Pancreas (tissue), 10 donors: ENCODE measurements around the gene ARX. TPM values are rescaled to one million over a fixed set of nuclear protein-coding genes. Genes with fewer than 3 reads are reported as not detected.

Source experiments
- ATAC-seq, 4 donors: fragments of 200-7000 bp; cut with Tn5 transposase; one replicate each; pipeline versions ENCODE4 v1.8.0 to v1.9.1; 2020; ENCODE audit warnings: mild to moderate bottlenecking in 4 of 4, moderate library complexity in 4 of 4
- DNase-seq, 6 donors: peaks; one replicate each; pipeline ENCODE4 v3.0.0-alpha.2; 2020
- FAIRE-seq: peaks from 2 replicates; lab custom pipeline; 2012; peaks lifted over from hg19 to GRCh38; lab: Jason Lieb, UNC
- H3K27ac ChIP-seq, 4 donors: fragments of 200-600 bp; sonication (generic); 1 replicate in 3 of 4; 2 replicates in 1 of 4; pipeline versions ENCODE4 v1.5.0 to v1.8.0; 2020
- H3K27me3 ChIP-seq, 4 donors: fragments of 200-600 bp; one replicate each; pipeline ENCODE4 v1.8.0; 2021
- H3K36me3 ChIP-seq, 3 donors: fragments of 200-600 bp; sonication (generic) in 1 of 3; one replicate each; pipeline versions ENCODE4 v1.5.0 to v1.8.0; 2020 to 2021
- H3K4me1 ChIP-seq, 3 donors: fragments of 200-600 bp; one replicate each; pipeline ENCODE4 v1.8.0; 2021
- H3K4me3 ChIP-seq, 4 donors: fragments of 200-600 bp; sonication (generic) in 2 of 4; one replicate each; pipeline versions ENCODE4 v1.5.0 to v1.8.0; 2020 to 2021
- H3K9me3 ChIP-seq, 4 donors: fragments of 200-600 bp; one replicate each; pipeline ENCODE4 v1.8.0; 2021
- CTCF ChIP-seq, 4 donors: fragments of 200-600 bp; sonication (generic) in 3 of 4; IDR thresholded peaks; one replicate each; pipeline versions ENCODE4 v1.5.0 to v1.8.0; 2021; ENCODE audit warnings: antibody characterized with exemption in 4 of 4
- WGBS, 2 donors: extraction: QIAGEN DNeasy Blood & Tissue Kit; methylation state at CpG; one replicate each; pipeline ENCODE4 v1.1.7; 2013; 5-methylcytosine and 5-hydroxymethylcytosine counted together
- intact Hi-C, 3 donors: fragments of 100-400 bp; cut with DNase I; formaldehyde crosslinking; loops; one replicate each; pipeline versions ENCODE4 v1.11.1 to v1.14.2; 2022
- polyA plus RNA-seq, 2 donors: library from polyadenylated mRNA; stranded (reverse); fragments of 200-250 nt; gene quantifications; one replicate each; pipeline ENCODE4 v1.2.3, GENCODE V29; 2013
- total RNA-seq, 6 donors: library from RNA; stranded (reverse); fragmentation: NEBNext Ultra II Directional in 4 of 6; extraction: Animal tissue kit (Norgen Biotek cat#: 25700) in 4 of 6; gene quantifications; one replicate each; pipeline versions ENCODE4 v1.2.1 to v1.2.4, GENCODE V29; 2021 to 2023
- donor health status: healthy with polysubstance abuse.
- donor health status: DM: no; HTN: no; CAD: no; lungs with moderate emphysema.
- donor health status: DM: no; HTN: no; CAD: no.
- donor health status: control.
- donor health status: control.
- donor health status: Bipolar disorder and iron deficiency.
- donor health status: DM: yes; HTN: yes; CAD: no.
- donor health status: DM: no; HTN: no; CAD: no.
- donor health status: DM: no; HTN: no; CAD: no.
- donor health status: DM: yes; HTN: yes; CAD: no.

Gene ARX
- total and polyA plus RNA-seq, 8 donors = 0.32 to 9.6 (median 1.5) TPM

DNA sequence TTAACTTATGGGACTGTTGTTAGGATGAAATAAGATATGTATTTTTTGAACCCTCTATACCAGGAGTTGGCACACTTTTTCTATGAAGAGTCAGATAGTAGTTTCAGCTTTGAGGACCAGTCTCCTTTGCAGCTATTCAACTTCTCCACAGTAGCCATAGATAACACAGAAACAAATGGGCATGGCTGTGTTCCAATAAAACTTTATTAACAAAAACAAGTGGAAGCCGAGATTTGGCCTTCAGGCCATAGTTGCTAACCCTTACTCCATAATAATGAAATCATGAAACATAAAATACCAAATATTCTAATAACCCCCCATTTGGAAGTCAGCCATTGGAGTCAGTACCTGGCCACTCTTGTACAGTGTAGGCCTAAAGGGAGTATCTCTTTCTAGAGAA, 30.6 kb downstream of the ARX start:
- 65 to 94% methylated on average over 1 of the region's 1 CpG for WGBS, 2 donors
- Histone ChIP-seq H3K27me3 (peaks cover 0 to 3% (median 0%) of the 10 kb centered on the region in 4 donors), H3K27ac (no peak overlapping the region), H3K36me3 (no peaks in the 10 kb centered on the region), H3K4me3 (no peak overlapping the region), H3K9me3 (no peaks in the 10 kb centered on the region), H3K4me1 (no peaks in the 10 kb centered on the region)
- ATAC-seq (no peak), DNase-seq (no peak), FAIRE-seq (no peak)
- intact Hi-C loops = no loop called here
- no peak for TF ChIP-seq CTCF (IDR thresholded peaks at IDR 0.05)

DNA sequence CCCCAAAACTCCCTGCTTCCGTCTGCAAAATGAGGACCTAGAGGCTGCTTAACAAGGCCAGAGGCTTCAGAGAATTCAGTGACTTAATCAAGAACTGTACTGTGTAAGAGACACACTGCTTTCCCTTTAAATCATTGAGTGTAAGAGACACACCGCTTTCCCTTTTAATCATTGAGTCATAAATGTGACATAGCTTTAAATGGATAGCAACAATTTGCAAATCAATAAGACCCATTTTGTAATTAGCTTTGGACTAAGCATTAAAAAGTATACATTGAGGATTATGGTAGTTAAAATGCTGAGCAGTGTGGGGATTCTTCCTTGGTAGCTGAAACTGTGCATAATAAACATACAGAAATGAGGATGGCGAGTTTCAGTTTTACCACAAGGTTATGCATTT, 31.8 kb downstream of the ARX start:
- no peak for ATAC-seq
- no peak for TF ChIP-seq CTCF (IDR thresholded peaks at IDR 0.05)

DNA sequence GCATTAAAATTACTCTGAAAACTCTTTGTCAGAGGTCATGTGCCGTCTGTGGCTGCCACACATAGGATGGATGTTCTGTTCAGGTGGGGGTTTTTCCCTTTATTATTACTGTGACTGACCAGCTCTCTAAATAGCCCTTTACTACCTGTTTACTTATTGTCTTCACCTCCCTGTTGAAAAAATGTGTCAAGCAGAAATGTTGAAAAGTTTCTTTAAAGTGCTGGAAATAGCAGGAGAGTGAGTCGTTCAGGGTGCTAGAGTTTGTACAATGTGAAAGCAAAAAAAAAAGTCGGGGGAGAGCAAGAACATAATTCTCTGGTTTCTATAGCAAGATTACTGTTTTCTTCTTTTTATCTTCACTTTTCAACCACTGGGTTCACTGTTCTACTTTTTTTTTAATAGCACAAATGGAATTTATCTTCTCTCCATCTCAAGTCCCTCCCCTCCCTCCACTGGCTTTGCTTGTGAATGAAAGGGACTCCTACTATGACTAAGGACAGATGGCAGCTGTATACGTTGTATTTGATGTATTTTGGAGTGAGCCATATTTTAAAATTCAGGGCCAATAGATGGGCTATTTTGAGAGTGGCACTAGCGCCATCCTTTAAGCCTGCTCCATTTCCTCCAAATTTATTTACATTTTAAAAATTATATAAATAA, 33.3 kb downstream of the ARX start:
- Histone ChIP-seq H3K27ac (no peak overlapping the region), H3K36me3 (no peaks in the 10 kb centered on the region), H3K9me3 (no peaks in the 10 kb centered on the region), H3K4me1 (no peaks in the 10 kb centered on the region), H3K27me3 (peaks cover 0 to 3% (median 0%) of the 10 kb centered on the region in 4 donors), H3K4me3 (no peak overlapping the region)
- intact Hi-C loops = no loop called here
- FAIRE-seq (no peak), ATAC-seq (no peak), DNase-seq (no peak)
- WGBS, 2 donors = 64 to 86% methylated on average over 5 of the region's 5 CpGs
- TF ChIP-seq CTCF (IDR thresholded peaks at IDR 0.05) = no peak

More for the DNA sequence above, 31.8 kb downstream of the ARX start:
- DNase-seq (no peak), FAIRE-seq (no peak)
- 79 to 94% methylated on average over 3 of the region's 3 CpGs for WGBS, 2 donors
- Histone ChIP-seq H3K4me3 (no peak overlapping the region), H3K4me1 (no peaks in the 10 kb centered on the region), H3K27ac (no peak overlapping the region), H3K9me3 (no peaks in the 10 kb centered on the region), H3K36me3 (no peaks in the 10 kb centered on the region), H3K27me3 (peaks cover 0 to 3% (median 0%) of the 10 kb centered on the region in 4 donors)
- intact Hi-C loops = no loop called here

DNA sequence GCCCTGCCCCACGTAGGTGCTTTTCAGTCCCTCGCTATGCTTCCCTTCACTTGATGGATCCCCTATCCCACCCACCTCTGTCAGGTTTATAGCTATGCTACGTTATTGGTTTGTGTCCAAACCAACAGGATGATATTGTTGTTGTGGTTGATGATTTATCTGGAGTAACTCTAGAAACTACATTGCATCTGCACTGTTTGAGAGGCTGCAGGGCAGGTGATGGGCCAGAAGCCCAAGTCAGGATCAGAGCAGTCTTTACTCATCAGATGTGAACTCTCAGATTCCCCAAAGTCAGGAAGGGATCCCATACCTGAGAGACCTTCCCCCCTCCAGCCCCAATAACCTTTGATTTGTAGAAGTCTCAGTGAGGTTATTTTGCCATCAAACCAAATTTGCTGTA, 34.7 kb downstream of the ARX start:
- Histone ChIP-seq H3K27ac (no peak overlapping the region), H3K4me3 (no peak overlapping the region), H3K4me1 (no peaks in the 10 kb centered on the region), H3K36me3 (no peaks in the 10 kb centered on the region), H3K9me3 (no peaks in the 10 kb centered on the region), H3K27me3 (no peaks in the 10 kb centered on the region)
- WGBS, 2 donors = 58 to 96% methylated on average over 3 of the region's 3 CpGs
- FAIRE-seq (no peak), ATAC-seq (no peak), DNase-seq (no peak)
- intact Hi-C loops = no loop called here
- no peak for TF ChIP-seq CTCF (IDR thresholded peaks at IDR 0.05)

DNA sequence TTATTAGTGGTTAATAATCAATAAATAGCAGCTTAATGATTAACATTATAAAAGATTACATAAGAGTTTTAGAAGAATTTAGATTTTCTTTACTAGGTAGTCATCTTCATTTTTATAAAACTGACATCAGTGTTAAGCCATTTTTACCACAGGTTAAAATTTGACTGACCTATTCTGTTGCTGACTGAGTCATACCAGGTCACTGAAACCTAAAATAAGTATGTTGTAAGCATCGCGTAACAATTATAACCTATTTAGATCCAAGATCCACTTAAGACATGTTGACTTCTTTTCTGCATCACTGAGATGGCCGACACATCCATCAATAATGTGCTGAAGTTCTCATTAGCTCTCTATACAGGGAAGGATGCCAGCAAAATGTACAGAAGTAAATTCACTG, 36.7 kb downstream of the ARX start:
- intact Hi-C loops = no loop called here
- FAIRE-seq = no peak

More for the DNA sequence above, 36.7 kb downstream of the ARX start:
- no peaks in the 10 kb centered on the region for H3K9me3 ChIP-seq
- H3K4me3 ChIP-seq = no peak overlapping the region
- no peaks in the 10 kb centered on the region for H3K27me3 ChIP-seq
- WGBS, 2 donors = 81 to 93% methylated on average over 3 of the region's 3 CpGs
- H3K36me3 ChIP-seq = no peaks in the 10 kb centered on the region
- no peak for ATAC-seq
- TF ChIP-seq CTCF (IDR thresholded peaks at IDR 0.05) = no peak
- no peaks in the 10 kb centered on the region for H3K4me1 ChIP-seq
- H3K27ac ChIP-seq = no peak overlapping the region
- DNase-seq = no peak
